ENCODE results near the gene HEATR3.

The HEATR3 gene

DNA sequence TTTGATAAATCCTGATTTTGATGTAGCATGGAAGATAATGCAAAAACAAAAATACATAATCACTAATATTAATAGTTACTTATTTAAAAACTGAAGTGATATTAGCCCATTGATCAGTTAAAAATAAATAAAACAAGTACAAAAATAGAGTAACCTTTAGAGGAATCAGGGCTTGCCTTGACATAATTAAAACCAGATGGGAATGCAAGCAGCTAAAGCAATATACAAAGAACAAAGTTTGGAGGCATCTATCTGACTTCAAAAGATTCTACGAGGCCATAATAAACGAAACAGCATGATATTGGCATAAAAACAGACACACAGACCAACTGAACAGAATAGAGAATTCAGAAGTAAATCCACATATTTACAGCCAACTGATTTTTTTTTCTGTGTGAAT lies 15.0 kb upstream of the HEATR3 start:
- intact Hi-C loops (cut with DNase I) = no loop called here
- no peak for DNase-seq

DNA sequence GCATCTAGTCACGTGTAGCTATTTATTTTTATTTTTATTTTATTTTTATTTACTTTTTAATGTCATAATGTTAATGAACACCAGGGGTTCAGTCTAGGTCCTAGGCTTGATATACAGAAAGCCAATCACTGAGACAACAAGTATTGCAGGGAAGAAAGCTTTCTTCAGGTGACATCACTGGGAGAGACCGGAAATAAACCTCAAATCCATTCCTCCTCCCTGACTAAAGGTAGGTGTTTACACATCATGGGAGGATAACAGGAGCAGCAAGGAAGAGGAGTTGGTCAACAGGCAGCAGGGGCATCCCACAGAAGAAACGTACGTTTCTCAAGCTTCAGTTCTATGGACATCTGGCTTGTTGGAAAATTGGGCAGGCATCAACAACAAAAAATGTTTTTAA lies 9.5 kb upstream of the HEATR3 start:
- DNase-seq = no peak
- intact Hi-C loops (cut with DNase I) = no loop called here

GRCh38 chr16:50058091-50058771 lies 7.5 kb upstream of the HEATR3 start:
- intact Hi-C loops (cut with DNase I) = no loop called here

GRCh38 chr16:50059111-50059510 lies 6.7 kb upstream of the HEATR3 start:
- no peak for DNase-seq
- intact Hi-C loops (cut with DNase I) = no loop called here

More at GRCh38 chr16:50058091-50058771, 7.5 kb upstream of the HEATR3 start:
- no peak for DNase-seq

- intact Hi-C loops (cut with DNase I) = no loop called here
- DNase-seq = no peak
These were observed 6.1 kb upstream of the HEATR3 start for GRCh38 chr16:50059669-50060068.

DNA sequence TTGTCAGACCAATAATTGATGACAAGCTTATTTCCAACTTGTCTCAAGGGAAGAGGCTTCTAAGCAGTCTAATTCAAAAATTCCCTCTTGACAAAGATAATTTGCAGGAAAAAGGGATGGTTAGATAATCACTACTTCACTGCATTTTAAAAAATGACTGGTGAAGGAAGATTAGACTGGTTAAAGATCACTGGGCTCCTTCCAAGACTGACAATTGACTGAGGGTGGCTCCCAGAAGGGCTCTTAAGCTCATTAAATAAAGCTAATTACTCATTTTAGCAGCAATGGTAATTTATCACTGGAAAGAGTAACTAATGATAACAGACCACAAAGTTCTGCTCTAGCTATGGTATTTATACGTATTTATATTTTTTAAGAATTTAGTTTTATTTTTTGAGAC lies 4.4 kb upstream of the HEATR3 start:
- no peak for DNase-seq
- intact Hi-C loops (cut with DNase I) = no loop called here

DNA sequence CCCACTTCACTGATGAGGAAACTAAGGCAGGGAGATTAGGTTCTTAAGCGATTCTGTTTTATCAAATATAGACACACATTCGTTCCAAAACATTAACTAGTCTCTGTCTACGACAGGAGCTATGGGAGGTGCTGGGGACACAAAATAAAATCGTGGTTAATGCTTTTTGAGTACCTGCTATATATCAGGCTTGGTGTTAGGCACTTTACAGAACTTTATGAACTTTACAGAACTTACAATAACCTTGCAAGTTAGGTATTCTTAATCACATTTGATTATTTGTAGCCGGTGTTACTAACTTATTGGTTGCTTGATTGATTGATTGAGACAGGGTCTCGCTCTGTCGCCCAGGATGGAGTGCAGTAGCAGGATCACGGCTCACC lies 538 bp upstream of the HEATR3 start:
- intact Hi-C loops (cut with DNase I) = loop anchor here (2.0 kb wide), 1 partner anchor 40 kb away; the partner anchor contains the start of gene CNEP1R1
- no peak for DNase-seq

- intact Hi-C loops (cut with DNase I) = loop anchor here (2.0 kb wide), 2 partner anchors 86 to 144 kb away; partner anchors contain the start of gene TENT4B
These were observed 916 bp downstream of the HEATR3 start for GRCh38 chr16:50066482-50067289.

DNA sequence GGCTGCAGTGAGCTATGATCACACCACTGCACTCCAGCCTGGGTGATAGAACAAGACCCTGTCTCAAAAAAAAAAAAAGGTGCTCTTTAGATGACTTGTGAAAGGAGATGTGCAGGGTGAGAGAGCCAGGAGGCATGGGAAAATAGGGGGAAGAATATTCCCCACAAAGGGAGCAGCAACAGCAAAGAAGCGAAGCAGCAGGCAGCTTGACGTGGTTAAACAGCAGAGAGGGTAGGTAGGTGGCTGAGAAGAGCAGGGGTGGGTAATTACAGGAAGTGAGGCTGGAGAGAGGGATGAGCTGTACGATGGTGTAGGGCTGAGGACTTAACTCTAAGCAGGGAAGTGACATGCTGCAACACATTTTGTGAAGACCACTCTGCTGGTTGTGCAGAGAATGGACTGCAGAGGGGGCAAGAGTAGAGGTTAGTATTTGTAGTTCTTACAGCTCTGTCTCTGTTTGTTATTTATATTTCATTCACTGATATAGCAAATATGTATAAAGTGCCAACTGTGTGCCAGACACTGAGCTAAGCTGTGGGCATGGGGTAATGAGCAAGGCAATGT lies 1.6 kb downstream of the HEATR3 start:
- no peak for DNase-seq
- intact Hi-C loops (cut with DNase I) = loop anchor here (2.0 kb wide), 2 partner anchors 85 to 143 kb away; partner anchors contain the start of gene TENT4B

More at GRCh38 chr16:50066482-50067289, 916 bp downstream of the HEATR3 start:
- no peak for DNase-seq

GRCh38 chr16:50068550-50068949 lies 2.8 kb downstream of the HEATR3 start:
- DNase-seq = no peak
- intact Hi-C loops (cut with DNase I) = no loop called here

GRCh38 chr16:50069060-50069459 lies 3.3 kb downstream of the HEATR3 start:
- intact Hi-C loops (cut with DNase I) = no loop called here
- DNase-seq = no peak

- intact Hi-C loops (cut with DNase I) = no loop called here
- DNase-seq = no peak
These were observed 5.4 kb downstream of the HEATR3 start for GRCh38 chr16:50071075-50071671.

DNA sequence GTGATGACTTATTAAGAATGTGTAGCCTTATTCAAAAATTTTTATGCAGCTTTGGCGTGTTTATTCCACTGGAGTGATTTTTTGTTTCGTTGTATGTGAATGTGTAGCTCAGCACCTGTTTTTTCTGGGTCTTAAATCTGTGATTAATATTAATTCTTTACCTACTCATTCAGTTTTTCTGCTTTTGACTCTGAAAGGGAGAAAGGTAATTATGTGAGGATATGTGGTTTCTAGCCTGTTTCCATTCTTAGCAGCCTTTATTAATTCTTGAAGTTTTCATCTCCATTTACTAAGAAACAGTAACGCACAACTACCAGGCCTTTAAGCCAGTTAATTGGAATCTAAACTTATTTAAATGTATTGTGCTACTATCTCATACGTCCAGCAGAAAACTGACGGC lies 7.0 kb downstream of the HEATR3 start:
- intact Hi-C loops (cut with DNase I) = no loop called here
- DNase-seq = no peak

GRCh38 chr16:50079397-50080140 lies 13.8 kb downstream of the HEATR3 start:
- intact Hi-C loops (cut with DNase I) = no loop called here
- no peak for DNase-seq

- DNase-seq = no peak
- intact Hi-C loops (cut with DNase I) = no loop called here
These were observed 15.8 kb downstream of the HEATR3 start for GRCh38 chr16:50081428-50082018.

- intact Hi-C loops (cut with DNase I) = no loop called here
- DNase-seq = no peak
These were observed 18.2 kb downstream of the HEATR3 start for GRCh38 chr16:50083996-50084395.

DNA sequence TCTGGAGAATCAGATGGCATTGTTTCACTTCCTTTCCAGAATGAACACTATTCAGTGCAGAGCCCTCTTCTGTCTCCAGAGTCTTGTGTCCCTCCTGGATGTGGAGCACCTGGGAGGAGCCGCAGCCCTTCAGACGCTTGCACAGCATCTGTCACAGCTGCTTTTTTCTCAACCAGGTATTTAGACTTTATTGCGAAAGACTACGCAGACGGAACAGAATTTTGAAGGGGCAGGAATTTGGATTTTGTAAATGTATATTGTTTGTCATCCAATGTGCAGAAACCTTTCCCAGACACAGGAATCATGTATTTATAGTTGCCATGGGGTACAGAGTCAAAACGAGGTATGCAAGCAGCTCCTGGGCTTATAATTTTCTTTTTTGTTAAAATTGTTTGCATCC lies 20.4 kb downstream of the HEATR3 start:
- no peak for DNase-seq
- intact Hi-C loops (cut with DNase I) = no loop called here

DNA sequence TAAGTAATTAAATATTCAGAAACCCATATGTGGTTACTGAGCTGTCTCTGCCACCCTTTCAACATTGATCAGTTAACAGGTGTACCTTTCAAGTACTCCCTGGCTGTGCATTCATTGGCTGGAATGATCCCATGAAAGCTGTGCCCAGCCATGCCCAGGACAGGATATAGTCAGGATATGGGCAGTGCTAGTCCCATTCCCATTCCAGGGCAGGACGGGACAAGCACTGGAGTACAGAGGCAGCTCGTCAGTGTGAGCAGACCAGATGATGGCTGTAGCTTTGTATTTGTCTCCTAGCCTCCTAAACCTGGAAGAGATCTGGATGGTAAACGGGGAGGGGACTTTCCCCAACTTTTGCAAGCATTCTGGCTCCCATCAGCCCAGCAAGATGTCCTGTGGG lies 22.5 kb downstream of the HEATR3 start:
- intact Hi-C loops (cut with DNase I) = no loop called here
- DNase-seq = no peak

DNA sequence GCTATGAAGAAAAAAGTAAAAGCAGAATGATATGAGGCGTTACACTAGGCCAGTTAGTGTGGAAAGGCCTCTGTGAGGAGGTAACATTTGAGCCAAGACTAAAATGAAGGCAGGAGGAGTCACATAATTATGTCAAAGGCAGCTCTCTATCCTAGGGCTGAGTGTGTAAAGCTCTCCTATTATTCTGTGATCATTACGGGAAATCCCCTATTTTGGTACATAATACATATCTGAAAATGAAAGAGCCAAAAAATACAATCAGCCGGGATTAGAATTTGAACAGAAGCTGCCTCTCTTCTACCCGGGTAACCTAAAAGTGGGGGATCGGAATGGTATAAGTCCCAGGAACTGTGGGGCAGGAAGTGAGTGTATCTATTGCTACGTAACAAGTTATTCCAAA lies 27.1 kb downstream of the HEATR3 start:
- DNase-seq = no peak
- intact Hi-C loops (cut with DNase I) = no loop called here
